HG03432 (cell line): ENCODE results near the gene FADS3.

ENCODE experiments used
- ATAC-seq: cut with Tn5 transposase; IDR thresholded peaks from one replicate; pipeline ENCODE4 v1.9.1; 2021; ENCODE audit warnings: mild to moderate bottlenecking, moderate library complexity; ENCODE audit not compliant: unreplicated experiment

Gene FADS3

GRCh38 chr11:61914471-61915171 lies 23.3 kb upstream of the FADS3 start:
- ATAC-seq: no peak

GRCh38 chr11:61913699-61914395 lies 22.5 kb upstream of the FADS3 start:
- no peak for ATAC-seq

GRCh38 chr11:61912991-61913698 lies 21.8 kb upstream of the FADS3 start:
- ATAC-seq: no peak

- ATAC-seq: no peak
Observed at GRCh38 chr11:61912530-61912898, 21.2 kb upstream of the FADS3 start.

- ATAC-seq: no peak
Observed at GRCh38 chr11:61911701-61912529, 20.6 kb upstream of the FADS3 start.

GRCh38 chr11:61911128-61911700 lies 19.9 kb upstream of the FADS3 start:
- ATAC-seq: no peak

GRCh38 chr11:61910187-61911127 lies 19.1 kb upstream of the FADS3 start:
- ATAC-seq: no peak

- ATAC-seq: no peak
Observed at GRCh38 chr11:61908730-61909316, 17.5 kb upstream of the FADS3 start.

- ATAC-seq: no peak
Observed at GRCh38 chr11:61907871-61908729, 16.8 kb upstream of the FADS3 start.

- ATAC-seq: no peak
Observed at GRCh38 chr11:61907282-61907681, 15.9 kb upstream of the FADS3 start.

- no peak for ATAC-seq
Observed at GRCh38 chr11:61906522-61906909, 15.2 kb upstream of the FADS3 start.

- ATAC-seq: no peak
Observed at GRCh38 chr11:61905801-61906521, 14.6 kb upstream of the FADS3 start.

- no peak for ATAC-seq
Observed at GRCh38 chr11:61905067-61905696, 13.8 kb upstream of the FADS3 start.

- no peak for ATAC-seq
Observed at GRCh38 chr11:61904539-61905048, 13.2 kb upstream of the FADS3 start.

- ATAC-seq: no peak
Observed at GRCh38 chr11:61903845-61904244, 12.5 kb upstream of the FADS3 start.

- ATAC-seq: no peak
Observed at GRCh38 chr11:61902313-61902712, 11.0 kb upstream of the FADS3 start.

- no peak for ATAC-seq
Observed at GRCh38 chr11:61901397-61901796, 10.1 kb upstream of the FADS3 start.
